DOHH2 (cell line): ENCODE measurements around the gene RBM28.

Experiments
- CTCF ChIP-seq: fragments of 200-600 bp; sonication (generic); IDR thresholded peaks from one replicate; pipeline ENCODE4 v1.5.1; 2014; ENCODE audit warnings: antibody characterized with exemption, mild to moderate bottlenecking, low read depth, low read length; ENCODE audit not compliant: poor library complexity, severe bottlenecking
- EZH2phosphoT487 ChIP-seq: fragments of 200-600 bp; sonication (generic); IDR thresholded peaks from 2 replicates; pipeline ENCODE4 v1.6.1; 2017; ENCODE audit warnings: borderline replicate concordance, mild to moderate bottlenecking, antibody characterized with exemption, low read length, moderate library complexity, mixed read lengths

GRCh38 chr7:128381161-128381821 lies 37.6 kb upstream of the RBM28 start:
- peak; percentile 100 for TF ChIP-seq CTCF
- TF ChIP-seq EZH2phosphoT487 = no peak
